Activated CD4-positive, alpha-beta T cell treated with anti-CD3 and anti-CD28 coated beads, Interleukin-2, amount 10 ng/mL, durations not matched to agents 7 days and 5 days (primary cell): ENCODE measurements around the gene ERN1. TPM values are rescaled to one million over a fixed set of nuclear protein-coding genes. Genes with fewer than 3 reads are reported as not detected.

Source experiments
- CTCF ChIA-PET: fragments of 350-600 bp; sonication (Branson Sonifier 250); formaldehyde crosslinking; loops from one replicate; lab custom pipeline; 2021; ENCODE audit warnings: antibody characterized with exemption; lab: Charles Lee
- POLR2A ChIA-PET: fragments of 350-600 bp; sonication (Branson Sonifier 250); formaldehyde crosslinking; loops from one replicate; lab custom pipeline; 2021; ENCODE audit warnings: antibody characterized with exemption; lab: Charles Lee
- DNase-seq: peaks from one replicate; pipeline ENCODE4 v3.0.0-alpha.2; 2020
- H3K27ac Mint-ChIP-seq: one replicate; pipeline ENCODE4 v1.8.0; 2021; ENCODE audit warnings: mild to moderate bottlenecking, moderate library complexity, mixed read lengths
- H3K27me3 Mint-ChIP-seq: one replicate; pipeline ENCODE4 v1.8.0; 2021; ENCODE audit warnings: mixed read lengths
- H3K36me3 Mint-ChIP-seq: one replicate; pipeline ENCODE4 v1.8.0; 2021; ENCODE audit warnings: low read depth, mixed read lengths
- H3K4me1 Mint-ChIP-seq: one replicate; pipeline ENCODE4 v1.8.0; 2021; ENCODE audit warnings: mixed read lengths
- H3K4me3 Mint-ChIP-seq: one replicate; pipeline ENCODE4 v1.8.0; 2021; ENCODE audit warnings: mild to moderate bottlenecking, moderate library complexity, mixed read lengths
- H3K9me3 Mint-ChIP-seq: one replicate; pipeline ENCODE4 v1.8.0; 2021; ENCODE audit warnings: mixed read lengths
- total RNA-seq, 2 experiments: library from RNA; stranded (reverse); gene quantifications; one replicate each; pipeline ENCODE4 v1.2.3, GENCODE V29; 2021

Gene ERN1
- total RNA-seq, 2 experiments from 2014 or later: 50.1 to 57.5 TPM

DNA sequence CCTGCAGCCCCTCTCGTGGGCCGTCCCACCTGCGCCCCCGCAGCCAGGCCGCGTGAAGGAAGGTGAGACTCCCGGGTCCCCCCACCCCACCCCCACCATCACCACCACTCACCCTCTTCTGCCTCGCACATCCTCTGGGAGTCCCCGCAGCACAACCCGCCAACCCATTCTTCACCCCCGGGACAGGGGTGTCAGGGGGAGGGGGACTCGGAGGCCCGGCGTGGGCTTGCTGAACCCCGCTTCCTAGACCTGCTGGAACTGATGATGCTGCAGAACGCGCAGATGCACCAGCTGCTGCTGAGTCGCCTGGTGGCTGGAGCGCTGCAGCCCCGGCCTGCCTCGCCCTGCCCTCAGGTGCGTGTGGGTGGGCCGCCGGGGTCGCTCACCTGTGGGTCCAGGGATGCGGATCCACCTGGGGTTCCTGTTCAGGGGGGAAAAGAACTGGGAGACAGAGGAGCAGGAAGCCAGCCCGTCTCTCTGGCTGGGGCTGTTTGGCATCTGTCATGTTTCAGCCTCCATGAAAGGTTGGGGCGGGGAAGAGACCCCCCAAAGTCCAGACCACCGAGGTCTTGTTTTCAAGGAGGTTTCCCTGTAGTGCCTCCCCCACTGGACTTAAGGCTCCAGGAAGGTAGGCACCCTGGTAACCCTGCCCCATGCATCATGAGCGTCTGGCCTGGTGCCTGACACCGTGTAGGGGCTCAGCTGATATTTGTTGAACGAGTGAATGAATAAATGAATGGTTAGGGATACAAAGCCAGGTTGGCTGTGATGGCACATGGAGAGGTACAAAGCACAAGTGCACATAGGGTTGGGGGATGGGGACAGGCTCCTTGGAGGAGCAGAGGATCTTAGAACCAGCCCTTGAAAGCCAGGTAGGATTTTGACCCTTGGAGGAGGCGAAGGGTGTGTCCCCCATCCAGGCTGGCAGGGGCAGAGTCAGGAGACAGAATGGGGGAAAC, 130.9 kb downstream of the ERN1 start:
- ChIA-PET POLR2A (no interaction called here), CTCF (interaction anchor here (0.6 to 1.6 kb wide), 7 partner anchors 8 to 498 kb away, joined by 3 to 6 read pairs (median 5); partner anchors contain the start of genes ICAM2 and POLG2)
- DNase-seq: no peak
- H3K36me3 Mint-ChIP-seq: peaks cover 14% of the 10 kb centered on the region
- H3K4me1 Mint-ChIP-seq: peaks cover 54% of the 10 kb centered on the region
- H3K9me3 Mint-ChIP-seq: no peaks in the 10 kb centered on the region
- peak overlapping the region; percentile 85 for H3K4me3 Mint-ChIP-seq
- H3K27ac Mint-ChIP-seq: peak overlapping the region; percentile 64
- peaks cover 9% of the 10 kb centered on the region for H3K27me3 Mint-ChIP-seq

DNA sequence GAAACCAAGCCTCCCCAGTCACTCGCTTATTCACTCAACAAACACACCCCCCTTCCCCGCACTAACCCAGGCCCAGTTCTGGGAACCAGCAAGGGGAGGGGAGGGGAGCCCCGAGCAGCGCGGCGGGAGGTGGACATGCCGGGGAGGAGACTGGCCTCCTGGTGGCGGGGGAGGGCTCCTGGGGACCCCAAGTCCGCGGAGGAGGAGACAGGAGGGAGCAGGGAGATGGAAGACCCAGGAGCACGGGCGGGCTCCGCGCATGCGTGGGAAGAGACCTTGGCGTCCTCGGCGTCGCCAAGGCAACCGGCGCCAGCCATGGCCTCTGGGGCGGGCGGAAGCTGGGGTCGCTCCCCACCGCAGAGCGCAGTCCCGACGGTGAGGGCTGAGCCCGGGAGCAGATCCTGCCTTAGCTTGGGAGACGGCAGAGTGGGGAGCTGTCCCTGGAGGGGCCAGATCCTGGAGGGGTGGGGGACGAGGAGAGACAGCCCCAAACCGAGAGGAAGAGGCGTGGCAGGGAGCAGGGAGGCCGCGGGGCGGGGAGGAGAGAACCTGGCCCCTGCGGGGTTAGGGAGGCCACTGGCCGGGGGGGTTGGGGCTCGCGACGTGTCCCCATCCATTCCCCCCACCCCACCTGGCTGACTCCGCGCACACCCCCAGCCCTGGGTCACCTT, 131.8 kb downstream of the ERN1 start, which contains the start of gene PRR29:
Gene PRR29 (plus strand): TSS at position 302 of the 671 bp plus-strand sequence. CDS start 14 bp downstream, at position 316.
- Mint-ChIP-seq H3K27ac (peak within 1 kb of the TSS; percentile 77), H3K36me3 (peaks cover 6% of the 10 kb centered on the region), H3K4me1 (peaks cover 61% of the 10 kb centered on the region), H3K9me3 (no peaks in the 10 kb centered on the region), H3K4me3 (peak within 1 kb of the TSS; percentile 85), H3K27me3 (peaks cover 9% of the 10 kb centered on the region)
- ChIA-PET CTCF (interaction anchor here (0.6 to 1.4 kb wide), 4 partner anchors 20 to 499 kb away, joined by 3 to 5 read pairs (median 4); partner anchors contain the start of genes ICAM2 and POLG2), POLR2A (no interaction called here)
- peak; percentile 78 for DNase-seq

DNA sequence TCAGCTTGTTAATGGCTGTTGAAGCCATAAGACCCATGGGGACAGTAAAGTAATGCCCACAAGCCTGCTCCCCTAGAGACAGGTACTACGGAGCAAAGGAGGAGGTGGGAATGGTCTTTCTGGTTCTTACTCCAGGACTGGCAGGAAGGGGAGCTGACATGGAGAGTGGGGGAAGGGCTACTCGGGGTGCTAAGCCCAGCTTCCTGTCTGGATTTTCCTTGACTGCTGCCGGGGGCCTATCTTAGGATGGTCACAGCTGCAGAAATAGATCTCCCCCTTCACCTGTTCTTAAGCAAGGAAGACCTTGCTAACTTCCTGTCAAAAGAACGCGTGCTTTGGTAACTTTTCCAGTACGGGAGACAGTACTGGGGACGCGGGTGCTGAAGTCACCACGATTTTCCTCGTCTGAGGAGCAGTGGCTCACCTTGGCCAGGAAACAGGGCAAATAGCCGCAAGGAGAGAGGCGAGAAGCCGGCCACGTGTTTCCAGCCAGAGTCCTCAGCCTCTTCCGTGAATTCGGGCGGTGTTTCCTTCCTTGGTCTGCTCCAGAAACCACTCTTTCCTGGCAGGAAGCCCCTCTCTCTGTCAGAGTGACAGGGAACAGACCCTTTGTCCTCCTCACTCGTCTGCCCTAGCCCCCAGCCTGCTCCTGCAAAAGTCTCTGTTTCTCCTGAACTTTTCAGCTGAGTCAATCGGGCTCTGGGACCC, 132.4 kb downstream of the ERN1 start:
- Mint-ChIP-seq H3K27ac (no peak overlapping the region), H3K36me3 (peaks cover 7% of the 10 kb centered on the region), H3K4me1 (peaks cover 65% of the 10 kb centered on the region), H3K9me3 (no peaks in the 10 kb centered on the region), H3K27me3 (peaks cover 11% of the 10 kb centered on the region), H3K4me3 (peak overlapping the region; percentile 85)
- DNase-seq: no peak
- CTCF ChIA-PET: interaction anchor here (0.6 to 1.4 kb wide), 4 partner anchors 10 to 769 kb away, joined by 3 to 5 read pairs (median 3); no protein-coding TSS in a partner anchor
- POLR2A ChIA-PET: interaction anchor here (1.0 kb wide), 1 partner anchor 23 kb away, joined by 5 read pairs; the partner anchor contains the start of gene ICAM2

DNA sequence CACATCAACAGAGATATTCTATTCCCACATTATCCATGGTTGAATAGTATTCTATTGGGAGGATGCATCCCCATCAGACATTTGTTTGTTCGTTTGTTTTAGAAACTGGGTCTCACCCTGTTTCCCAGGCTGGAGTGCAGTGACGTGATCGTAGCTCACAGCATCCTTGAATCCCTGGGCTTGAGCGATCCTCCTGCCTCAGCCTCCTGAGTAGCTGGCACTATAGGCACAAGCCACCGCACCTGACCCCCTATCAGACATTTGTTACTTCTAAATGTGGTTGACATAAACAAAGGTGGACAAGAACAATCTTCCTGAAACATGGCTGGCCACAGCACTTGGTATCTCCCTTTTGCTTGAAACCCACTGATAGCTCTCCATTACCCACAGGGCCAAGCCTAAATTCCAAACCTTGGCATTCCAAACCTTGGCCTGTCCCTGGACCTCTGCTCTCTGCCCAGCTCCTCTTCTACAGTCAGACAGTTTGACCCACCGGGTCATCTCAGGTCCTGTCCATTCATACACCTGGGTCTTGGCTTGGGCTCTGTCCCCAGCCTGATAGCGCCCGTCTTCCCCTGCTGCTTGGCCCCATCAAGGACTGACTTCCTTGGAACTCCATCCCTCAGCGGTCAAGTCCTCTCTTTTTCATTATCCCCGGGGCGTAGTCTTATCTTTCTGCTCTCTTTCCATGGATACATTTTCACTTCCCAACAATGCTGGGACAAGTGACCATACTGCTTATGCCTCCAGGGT, 133.3 kb downstream of the ERN1 start:
- H3K4me1 Mint-ChIP-seq: peaks cover 74% of the 10 kb centered on the region
- no peak overlapping the region for H3K27ac Mint-ChIP-seq
- H3K27me3 Mint-ChIP-seq: peaks cover 17% of the 10 kb centered on the region
- CTCF ChIA-PET: interaction anchor here (0.7 to 1.0 kb wide), 3 partner anchors 9 to 11 kb away, joined by 3 read pairs; no protein-coding TSS in a partner anchor
- H3K9me3 Mint-ChIP-seq: no peaks in the 10 kb centered on the region
- no peak for DNase-seq
- H3K4me3 Mint-ChIP-seq: no peak overlapping the region
- POLR2A ChIA-PET: interaction anchor here (0.6 to 1.0 kb wide), 2 partner anchors 24 to 26 kb away, joined by 5 read pairs; partner anchors contain the start of gene ICAM2
- peaks cover 7% of the 10 kb centered on the region for H3K36me3 Mint-ChIP-seq

DNA sequence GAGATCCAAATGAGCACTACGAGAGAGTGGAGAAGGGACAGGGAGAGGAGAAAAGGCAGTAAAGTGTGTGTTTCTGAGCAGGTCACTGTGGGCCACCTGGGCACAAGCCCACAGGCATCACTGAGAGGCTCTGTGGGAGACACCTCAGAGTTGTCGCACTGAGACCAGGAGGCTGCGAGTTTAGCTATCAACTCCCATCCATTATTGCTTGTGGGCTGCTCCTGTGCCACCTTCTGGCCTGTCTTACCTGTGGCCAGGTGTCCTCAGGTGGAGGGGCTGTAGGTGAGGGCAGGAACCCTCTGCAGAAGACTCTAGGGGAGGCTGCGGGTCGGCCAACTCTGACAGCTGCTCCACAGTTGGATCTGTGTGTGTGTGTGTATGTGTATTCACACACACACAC, 134.3 kb downstream of the ERN1 start:
- Mint-ChIP-seq H3K27me3 (peaks cover 19% of the 10 kb centered on the region), H3K4me1 (peaks cover 81% of the 10 kb centered on the region), H3K9me3 (no peaks in the 10 kb centered on the region), H3K27ac (peak overlapping the region; percentile 54), H3K4me3 (no peak overlapping the region), H3K36me3 (peaks cover 4% of the 10 kb centered on the region)
- no peak for DNase-seq
- ChIA-PET POLR2A (no interaction called here), CTCF (interaction anchor here (0.6 to 1.2 kb wide), 3 partner anchors 49 to 83 kb away, joined by 4 to 6 read pairs (median 5); no protein-coding TSS in a partner anchor)

DNA sequence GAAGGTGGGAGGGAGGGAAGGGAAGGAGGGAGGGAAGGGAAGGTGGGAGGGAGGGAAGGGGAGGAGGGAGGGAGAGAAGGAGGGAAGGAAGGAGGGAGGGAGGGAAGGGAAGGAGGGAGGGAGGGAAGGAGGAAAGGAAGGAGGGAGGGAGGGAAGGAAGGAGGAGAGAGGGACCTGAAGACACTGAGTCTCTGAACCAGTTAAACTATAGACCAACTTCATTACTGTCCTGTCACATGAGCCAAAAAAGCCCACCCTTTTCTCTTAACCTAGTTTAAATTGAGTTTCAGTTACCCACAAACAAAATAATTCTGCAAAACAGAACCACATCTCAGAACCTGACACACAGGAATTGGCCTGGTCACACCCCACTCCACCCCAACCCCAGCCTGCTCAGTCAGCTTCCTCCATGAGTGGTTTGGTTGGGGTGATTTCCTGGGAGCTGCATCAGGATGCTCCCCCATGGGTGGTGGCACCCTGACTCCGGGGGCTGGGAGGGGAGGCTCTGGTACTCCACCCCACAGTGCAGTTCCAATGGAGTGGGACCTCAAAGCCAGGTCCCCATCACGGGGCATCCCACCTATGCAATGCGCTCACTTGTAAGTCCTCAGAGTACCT, 136.5 kb downstream of the ERN1 start:
- H3K4me3 Mint-ChIP-seq: no peak overlapping the region
- H3K36me3 Mint-ChIP-seq: peaks cover 2% of the 10 kb centered on the region
- CTCF ChIA-PET: interaction anchor here (0.6 to 2.4 kb wide), 8 partner anchors 18 to 140 kb away, joined by 3 to 14 read pairs (median 4); partner anchors contain the start of genes GH1 and ICAM2
- POLR2A ChIA-PET: no interaction called here
- DNase-seq: peak; percentile 41
- H3K9me3 Mint-ChIP-seq: no peaks in the 10 kb centered on the region
- peak overlapping the region; percentile 85 for H3K27ac Mint-ChIP-seq
- H3K4me1 Mint-ChIP-seq: peaks cover 75% of the 10 kb centered on the region
- peaks cover 19% of the 10 kb centered on the region for H3K27me3 Mint-ChIP-seq

DNA sequence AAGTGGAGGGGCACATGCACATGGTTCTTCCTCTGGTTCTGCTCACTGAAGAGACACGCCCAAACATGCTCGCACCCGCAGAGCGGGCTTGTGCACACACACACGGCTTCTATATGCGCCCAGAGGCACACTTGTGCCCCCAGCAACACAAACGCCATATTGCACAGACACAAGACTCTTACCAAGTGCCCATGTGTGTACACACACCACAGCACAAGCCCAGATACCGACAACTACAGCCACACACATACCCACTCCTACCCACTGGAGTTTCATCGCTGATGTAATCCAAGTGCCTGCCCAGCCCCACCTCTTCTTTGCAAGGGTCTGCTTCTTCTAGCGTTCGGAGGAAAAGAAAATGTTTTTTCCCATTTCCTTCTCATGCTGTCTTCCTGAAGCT, 138.3 kb downstream of the ERN1 start:
- H3K27ac Mint-ChIP-seq: no peak overlapping the region
- POLR2A ChIA-PET: no interaction called here
- H3K27me3 Mint-ChIP-seq: peaks cover 16% of the 10 kb centered on the region
- H3K9me3 Mint-ChIP-seq: no peaks in the 10 kb centered on the region
- H3K4me3 Mint-ChIP-seq: no peak overlapping the region
- CTCF ChIA-PET: interaction anchor here (0.6 to 1.8 kb wide), 3 partner anchors 10 to 78 kb away, joined by 3 to 4 read pairs (median 4); no protein-coding TSS in a partner anchor
- no peak for DNase-seq
- H3K36me3 Mint-ChIP-seq: peaks cover 2% of the 10 kb centered on the region
- peaks cover 65% of the 10 kb centered on the region for H3K4me1 Mint-ChIP-seq

DNA sequence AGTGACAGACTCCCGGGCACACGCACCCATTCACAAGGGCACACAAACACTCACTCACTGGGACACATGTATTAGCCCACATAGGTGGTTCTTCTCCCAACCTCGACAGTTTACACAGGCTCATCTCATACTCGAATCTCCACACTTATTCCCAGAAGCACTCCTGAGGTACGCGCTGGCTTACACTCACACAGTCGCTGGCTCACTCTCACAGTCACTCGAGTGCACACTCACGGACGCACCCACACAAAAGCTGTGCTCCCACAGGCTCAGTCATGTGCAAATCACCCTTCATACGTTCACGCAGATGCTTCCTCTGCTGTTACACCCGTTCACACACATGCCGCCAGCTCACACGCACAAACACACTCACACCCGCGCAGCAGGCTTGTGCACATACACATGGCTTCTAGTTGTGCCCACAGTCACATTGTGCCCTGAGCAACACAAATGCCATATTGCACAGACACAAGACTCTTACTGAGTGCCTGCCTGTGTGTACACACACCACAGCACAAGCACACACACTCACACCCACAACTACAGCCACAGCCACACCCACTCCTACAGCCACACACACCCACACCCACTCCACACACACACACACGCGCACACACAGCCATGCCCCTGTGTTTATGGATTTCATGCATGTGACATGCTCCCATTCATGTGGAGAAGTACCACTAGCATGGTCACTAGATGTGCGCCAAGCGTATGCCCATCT, 140.2 kb downstream of the ERN1 start:
- Mint-ChIP-seq H3K4me1 (peaks cover 68% of the 10 kb centered on the region), H3K9me3 (no peaks in the 10 kb centered on the region), H3K4me3 (no peak overlapping the region), H3K27me3 (peaks cover 10% of the 10 kb centered on the region), H3K27ac (no peak overlapping the region), H3K36me3 (peaks cover 2% of the 10 kb centered on the region)
- no peak for DNase-seq
- ChIA-PET POLR2A (no interaction called here), CTCF (interaction anchor here (0.6 to 1.8 kb wide), 15 partner anchors 9 to 86 kb away, joined by 3 to 9 read pairs (median 4); partner anchors contain the start of gene GH1)
